NCI-H128 (cell line): ENCODE measurements around the gene GTF2H4.
"Not testable (repeated sequence)": the region's sequence is repeated elsewhere in the genome, so short reads cannot be mapped to it uniquely, and the experiment has no call there.

ENCODE experiments used
- DNase-seq: peaks from one replicate; lab custom pipeline; 2025; ENCODE audit not compliant: unreplicated experiment; lab: John Stamatoyannopoulos, UW

Gene GTF2H4

DNA sequence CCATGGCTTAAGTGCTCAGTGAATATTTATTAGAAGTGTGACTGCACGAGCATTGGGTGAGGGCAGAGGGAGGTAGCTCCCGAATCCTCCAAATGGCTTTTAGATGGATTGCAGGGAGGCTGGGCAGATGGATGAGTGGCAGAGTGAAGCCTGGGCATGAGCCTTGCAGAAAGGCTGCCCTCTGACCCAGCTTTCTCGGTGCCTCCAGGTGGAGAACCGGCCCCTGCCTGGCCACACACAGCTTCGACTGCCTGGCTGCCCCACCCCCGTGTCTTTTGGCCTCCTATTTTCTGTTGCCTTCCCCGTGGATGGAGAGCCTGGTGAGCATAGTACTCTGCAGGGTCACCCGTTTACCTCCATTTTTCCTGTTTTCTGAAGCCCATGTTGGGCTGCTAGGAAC, 9.5 kb downstream of the GTF2H4 start:
- no peak for DNase-seq

- DNase-seq, result no peak
These were observed 10.7 kb downstream of the GTF2H4 start for GRCh38 chr6:30918670-30919069.

DNA sequence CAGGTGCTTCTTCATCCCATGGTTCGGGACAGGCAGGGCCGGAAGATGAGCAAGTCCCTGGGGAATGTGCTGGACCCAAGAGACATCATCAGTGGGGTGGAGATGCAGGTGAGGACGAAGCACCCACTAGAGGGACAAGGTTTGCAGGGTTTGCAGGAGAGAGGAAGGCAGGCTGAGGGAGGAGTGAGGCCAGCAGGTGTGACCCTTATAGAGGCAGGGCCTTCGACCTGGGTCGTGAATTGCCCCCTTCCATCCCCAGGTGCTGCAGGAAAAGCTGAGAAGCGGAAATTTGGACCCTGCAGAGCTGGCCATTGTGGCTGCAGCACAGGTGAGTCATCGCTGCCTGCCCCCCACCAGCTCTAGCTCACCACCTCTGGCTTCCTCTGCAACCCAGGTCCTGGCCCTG, 14.4 kb downstream of the GTF2H4 start:
- DNase-seq, result no peak

DNA sequence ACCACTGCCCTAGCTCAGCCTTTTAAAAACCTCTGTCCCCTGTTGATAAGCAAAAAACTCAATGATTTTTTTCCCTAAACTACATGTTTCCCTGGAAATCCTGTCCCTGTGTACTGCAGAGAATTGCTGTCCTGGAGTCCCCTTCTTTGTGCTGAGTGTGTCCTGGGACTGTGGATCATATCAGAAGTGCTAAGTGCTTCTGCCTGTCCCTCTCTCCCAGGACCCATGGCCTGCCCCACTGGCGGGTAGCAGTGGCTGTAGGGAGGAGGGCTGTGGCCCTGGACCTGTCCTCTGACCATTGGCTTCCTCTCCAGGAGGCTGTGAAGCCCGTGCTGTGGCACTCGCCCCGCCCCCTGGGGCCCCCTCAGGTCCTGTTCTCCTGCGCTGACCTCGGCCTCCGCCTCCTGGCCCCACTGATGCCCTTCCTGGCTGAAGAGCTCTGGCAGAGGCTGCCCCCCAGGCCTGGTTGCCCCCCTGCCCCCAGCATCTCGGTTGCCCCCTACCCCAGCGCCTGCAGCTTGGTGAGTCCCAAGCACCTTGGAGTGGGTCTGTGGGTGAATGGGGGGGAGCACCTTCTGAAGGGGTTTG, 16.1 kb downstream of the GTF2H4 start:
- DNase-seq, result not testable (repeated sequence)

GRCh38 chr6:30926644-30927043, 18.6 kb downstream of the GTF2H4 start:
- no peak for DNase-seq

DNA sequence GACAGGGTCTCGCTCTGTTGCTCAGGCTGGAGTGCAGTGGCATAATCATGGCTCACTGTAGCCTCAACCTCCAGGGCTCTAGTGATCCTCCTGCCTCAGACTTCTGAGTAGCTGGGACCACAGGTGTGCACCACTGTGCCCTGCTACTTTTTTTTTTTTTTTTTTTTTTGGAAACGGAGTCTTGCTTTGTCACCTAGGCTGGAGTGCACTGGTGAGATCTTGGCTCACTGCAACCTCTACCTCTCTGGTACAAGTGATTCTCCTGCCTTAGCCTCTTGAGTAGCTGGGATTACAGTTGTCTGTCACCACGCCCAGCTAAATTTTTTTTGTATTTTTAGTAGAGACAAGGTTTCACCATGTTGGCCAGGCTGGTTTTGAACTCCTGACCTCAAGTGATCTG, 19.1 kb downstream of the GTF2H4 start:
- DNase-seq, result not testable (repeated sequence)

- no peak for DNase-seq
These were observed 20.7 kb downstream of the GTF2H4 start for GRCh38 chr6:30928677-30929076.

- DNase-seq, result no peak
These were observed 22.5 kb downstream of the GTF2H4 start for GRCh38 chr6:30930506-30930905.

DNA sequence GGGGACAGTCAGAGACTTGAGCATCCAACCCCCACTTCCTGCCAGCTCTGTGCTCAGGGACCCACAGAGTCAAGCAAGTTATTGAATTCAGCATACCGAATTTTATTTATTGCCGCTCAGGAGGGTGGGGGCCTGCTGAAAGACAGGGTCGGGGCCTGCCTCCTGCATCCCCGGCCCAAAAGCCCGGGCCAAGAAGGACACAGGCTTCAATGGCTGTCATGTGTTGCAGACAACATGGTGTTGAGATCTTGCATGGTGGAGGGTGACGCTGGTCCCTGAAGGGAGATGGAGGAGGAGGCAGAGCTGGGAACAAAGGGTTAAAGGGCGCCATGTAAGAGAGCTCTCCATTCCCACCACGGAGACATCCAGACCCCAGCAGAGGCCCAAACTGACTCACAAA, 23.3 kb downstream of the GTF2H4 start:
- DNase-seq, result no peak

- DNase-seq, result no peak
These were observed 24.1 kb downstream of the GTF2H4 start, which contains the start of gene SFTA2 for GRCh38 chr6:30931969-30932645. Gene SFTA2, minus strand, starts transcription at chr6:30932170. Its CDS starts 74 bp downstream, at chr6:30932096.

GRCh38 chr6:30932665-30933365, 24.8 kb downstream of the GTF2H4 start:
- DNase-seq, result no peak

- DNase-seq, result no peak
These were observed 27.0 kb downstream of the GTF2H4 start for GRCh38 chr6:30935018-30935417.

GRCh38 chr6:30937265-30937664, 29.3 kb downstream of the GTF2H4 start:
- DNase-seq, result no peak

DNA sequence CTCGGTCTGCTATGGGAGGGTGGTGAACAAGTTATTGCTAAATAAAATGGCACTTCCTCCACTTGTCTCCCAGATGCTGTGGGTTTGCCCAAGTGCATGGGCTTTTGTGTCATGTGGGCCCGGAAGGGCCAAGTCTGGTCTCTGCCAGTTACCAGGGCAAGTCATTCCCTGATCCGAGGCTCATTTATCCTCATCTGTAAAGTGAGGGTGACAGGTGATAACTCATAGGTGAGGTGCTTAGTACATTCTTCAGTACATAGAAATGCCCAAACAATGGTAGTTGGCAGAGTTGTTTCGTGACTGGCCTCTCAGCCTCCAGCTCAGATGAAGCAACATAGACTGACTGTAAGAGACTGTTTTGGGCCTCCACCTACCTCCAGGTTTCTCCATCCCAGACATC, 30.7 kb downstream of the GTF2H4 start:
- no peak for DNase-seq

DNA sequence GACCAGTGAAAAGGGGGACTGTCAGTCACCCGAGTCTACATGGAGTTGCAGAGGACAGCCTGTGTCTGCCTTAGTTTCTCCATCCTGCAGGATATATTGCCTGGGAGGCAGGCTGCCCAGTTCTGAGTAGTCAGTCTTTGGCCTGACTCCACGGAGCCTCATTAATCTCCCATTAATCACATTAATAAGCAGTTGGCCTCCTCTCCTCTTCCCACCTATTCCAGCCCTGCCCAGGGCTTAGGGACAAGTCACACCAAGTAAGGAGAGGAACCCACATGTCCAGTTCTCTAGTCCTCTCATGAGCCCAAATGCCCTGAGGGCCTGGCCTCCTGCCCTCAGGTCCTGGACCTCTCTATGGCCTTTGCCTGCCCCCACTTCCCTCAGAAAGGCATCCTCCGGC, 31.5 kb downstream of the GTF2H4 start:
- DNase-seq, result no peak

DNA sequence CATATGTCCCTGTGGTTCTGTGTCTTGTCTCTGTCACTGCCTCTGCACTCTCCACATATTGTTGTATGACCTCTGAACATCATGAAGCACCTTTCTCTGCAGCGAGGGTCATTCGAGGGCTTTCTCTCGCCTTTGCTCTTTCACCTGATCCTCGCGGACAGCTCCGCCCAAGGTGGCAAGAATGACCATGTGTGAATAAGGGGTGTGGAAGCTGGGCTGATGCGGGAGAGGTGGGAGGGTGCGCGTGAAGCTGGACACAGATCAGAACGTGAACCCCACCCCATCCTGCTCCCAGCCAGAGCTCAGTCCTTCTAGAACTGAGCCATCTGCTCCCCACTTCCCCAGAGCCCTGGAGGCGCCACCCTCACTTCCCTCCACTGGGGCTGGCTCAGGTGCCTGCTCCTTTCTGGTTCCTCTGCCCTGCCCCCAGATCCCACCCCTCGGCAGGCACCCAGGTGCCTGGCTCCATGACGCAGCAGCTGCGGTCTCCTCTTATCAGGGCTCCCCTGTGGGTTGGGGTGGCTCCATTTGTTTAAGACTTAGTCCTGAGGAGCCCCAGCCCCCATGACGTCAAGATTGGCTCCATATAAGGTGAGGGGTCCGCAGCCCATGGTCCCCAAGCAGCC, 32.5 kb downstream of the GTF2H4 start, which contains the start of gene MUCL3:
Gene MUCL3, plus strand, starts transcription at position 613 of the 626 bp plus-strand sequence. CDS start 27 bp downstream, outside the sequence.
- no peak for DNase-seq

- no peak for DNase-seq
These were observed 34.5 kb downstream of the GTF2H4 start for GRCh38 chr6:30942338-30943060.

DNA sequence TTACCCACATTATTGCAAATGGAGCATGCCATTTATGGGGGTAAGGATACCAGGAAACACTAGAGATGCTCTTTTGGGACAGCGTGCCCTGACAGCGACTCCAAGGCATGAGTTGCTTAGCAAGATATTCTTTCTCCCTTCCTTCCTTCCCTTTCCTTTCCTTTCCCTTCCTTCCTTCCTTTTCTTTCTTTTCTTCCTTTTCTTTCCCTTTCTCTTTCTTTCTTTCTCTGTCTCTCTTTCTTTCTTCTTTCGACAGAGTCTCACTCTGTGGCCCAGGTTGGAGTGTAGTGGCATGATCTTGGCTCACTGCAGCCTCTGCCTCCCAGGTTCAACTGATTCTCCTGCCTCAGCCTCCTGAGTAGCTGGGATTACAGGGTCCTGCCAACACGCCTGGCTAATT, 36.0 kb downstream of the GTF2H4 start:
- DNase-seq, result no peak

DNA sequence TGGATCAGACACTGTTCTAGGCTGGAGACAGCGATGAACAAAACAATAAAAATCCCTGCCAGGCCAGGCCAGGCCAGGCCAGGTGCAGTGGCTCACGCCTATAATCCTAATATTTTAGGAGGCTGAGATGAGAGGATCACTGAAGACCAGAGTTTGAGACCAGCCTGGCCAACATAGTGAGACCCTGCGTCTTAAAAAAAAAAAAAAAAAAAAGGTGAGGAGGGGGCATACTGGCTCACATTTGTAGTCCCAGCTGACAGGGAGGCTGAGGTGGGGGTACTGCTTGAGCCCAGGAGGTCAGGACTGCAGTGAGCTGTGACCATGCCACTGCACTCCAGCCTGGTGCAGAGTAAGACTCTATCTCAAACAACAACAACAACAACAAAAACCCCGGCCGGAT, 37.3 kb downstream of the GTF2H4 start:
- DNase-seq, result no peak

GRCh38 chr6:30947231-30947630, 39.2 kb downstream of the GTF2H4 start:
- DNase-seq, result no peak

DNA sequence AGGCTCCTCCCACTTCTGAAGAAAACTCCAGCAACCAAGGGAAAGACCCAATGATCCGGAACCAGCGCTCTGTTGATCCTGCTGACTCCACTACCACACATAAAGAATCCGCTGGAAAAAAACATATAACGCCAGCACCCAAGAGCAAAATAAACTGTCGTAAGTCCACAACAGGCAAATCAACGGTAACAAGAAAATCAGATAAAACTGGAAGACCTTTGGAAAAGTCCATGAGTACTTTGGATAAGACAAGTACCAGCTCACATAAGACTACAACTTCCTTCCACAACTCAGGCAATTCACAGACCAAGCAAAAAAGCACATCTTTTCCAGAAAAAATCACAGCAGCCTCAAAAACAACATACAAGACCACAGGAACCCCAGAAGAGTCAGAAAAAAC, 40.8 kb downstream of the GTF2H4 start:
- DNase-seq, result no peak
